HEK293 (cell line): ENCODE measurements around the gene FOXP1.

Experiments used
- BCL11A ChIP-seq: fragments of 450-650 bp; formaldehyde crosslinking; IDR thresholded peaks from 2 replicates; pipeline ENCODE4 v1.5.1; 2016; ENCODE audit warnings: low read depth, missing biosample characterization, missing genetic modification characterization
- CTCF ChIP-seq: fragments of 450-650 bp; formaldehyde crosslinking; IDR thresholded peaks from 2 replicates; pipeline ENCODE4 v1.5.1; 2016; ENCODE audit warnings: missing biosample characterization, missing genetic modification characterization
- GLI2 ChIP-seq: fragments of 450-650 bp; formaldehyde crosslinking; IDR thresholded peaks from 2 replicates; pipeline ENCODE4; 2017; ENCODE audit warnings: missing biosample characterization, missing genetic modification characterization, low read depth, borderline replicate concordance
- INSM2 ChIP-seq: fragments of 450-650 bp; formaldehyde crosslinking; IDR thresholded peaks from 2 replicates; pipeline ENCODE4 v1.5.1; 2016; ENCODE audit warnings: missing biosample characterization, missing genetic modification characterization
- PRDM4 ChIP-seq: fragments of 450-650 bp; formaldehyde crosslinking; IDR thresholded peaks from 2 replicates; pipeline ENCODE4 v1.5.1; 2017; ENCODE audit warnings: missing biosample characterization, missing genetic modification characterization
- YY1 ChIP-seq: fragments of 450-650 bp; formaldehyde crosslinking; IDR thresholded peaks from 2 replicates; pipeline ENCODE4 v1.5.1; 2018; ENCODE audit warnings: missing biosample characterization, missing genetic modification characterization
- ZNF184 ChIP-seq: fragments of 450-650 bp; IDR thresholded peaks from 2 replicates; pipeline ENCODE4 v1.5.1; 2018; ENCODE audit warnings: missing biosample characterization, mild to moderate bottlenecking, missing genetic modification characterization
- ZNF239 ChIP-seq: fragments of 450-650 bp; formaldehyde crosslinking; IDR thresholded peaks from 2 replicates; pipeline ENCODE4 v1.5.1; 2016; ENCODE audit warnings: missing biosample characterization, missing genetic modification characterization
- ZNF416 ChIP-seq: fragments of 450-650 bp; formaldehyde crosslinking; IDR thresholded peaks from 2 replicates; pipeline ENCODE4 v1.5.1; 2016; ENCODE audit warnings: missing biosample characterization, missing genetic modification characterization
- ZNF768 ChIP-seq: fragments of 450-650 bp; formaldehyde crosslinking; IDR thresholded peaks from 2 replicates; pipeline ENCODE4 v1.5.1; 2018; ENCODE audit warnings: missing biosample characterization, mild to moderate bottlenecking, missing genetic modification characterization

GRCh38 chr3:71502066-71502625, 81.4 kb downstream of the FOXP1 start:
- no peak for TF ChIP-seq YY1 (tag by site-specific recombination)
- no peak for TF ChIP-seq ZNF184 (tag by site-specific recombination)
- TF ChIP-seq PRDM4 (tag by site-specific recombination): no peak
- no peak for TF ChIP-seq BCL11A
- TF ChIP-seq INSM2: no peak
- TF ChIP-seq ZNF416 (tag by site-specific recombination): no peak
- TF ChIP-seq ZNF239 (tag by site-specific recombination): no peak
- TF ChIP-seq CTCF (tag by site-specific recombination): no peak
- no peak for TF ChIP-seq GLI2 (tag by site-specific recombination)
- no peak for TF ChIP-seq ZNF768 (tag by site-specific recombination)
